Measurements from ENCODE around the gene SRSF9. TPM values are rescaled to one million over a fixed set of nuclear protein-coding genes. Genes with fewer than 3 reads are reported as not detected.
A peak's percentile ranks its signal among the peaks of the same experiment; 100 is the strongest.

SRSF9 gene
- total and polyA plus RNA-seq, 4 donors, result 88.9 to 221 (median 169) TPM

- no peak overlapping the region for H3K4me3 ChIP-seq (ENCODE audit: low read depth, low read length)
- H3K4me1 ChIP-seq (ENCODE audit: control insufficient read depth, insufficient read depth, low read length), result peaks cover 23% of the 10 kb centered on the region
- H3K27me3 ChIP-seq (ENCODE audit: control insufficient read depth, insufficient read depth, low read length), result no peaks in the 10 kb centered on the region
- H3K9me3 ChIP-seq (ENCODE audit: control insufficient read depth, insufficient read depth, low read length), result no peaks in the 10 kb centered on the region
- DNase-seq (ENCODE audit: low read depth in 4 of 6, low spot score in 6 of 6), result no peak
- H3K27ac ChIP-seq (ENCODE audit: low read depth, low read length), result no peak overlapping the region
- H3K36me3 ChIP-seq (ENCODE audit: control insufficient read depth, insufficient read depth, low read length), result no peaks in the 10 kb centered on the region
Observed at GRCh38 chr12:120472521-120472920, 3.0 kb upstream of the SRSF9 start.

GRCh38 chr12:120470150-120470784 lies 719 bp upstream of the SRSF9 start:
- Histone ChIP-seq H3K27me3 (ENCODE audit: control insufficient read depth, insufficient read depth, low read length) (no peaks in the 10 kb centered on the region), H3K9me3 (ENCODE audit: control insufficient read depth, insufficient read depth, low read length) (no peaks in the 10 kb centered on the region), H3K36me3 (ENCODE audit: control insufficient read depth, insufficient read depth, low read length) (peaks cover 17% of the 10 kb centered on the region), H3K4me3 (ENCODE audit: low read depth, low read length) (peak overlapping the region; percentile 76), H3K27ac (ENCODE audit: low read depth, low read length) (peak overlapping the region; percentile 92), H3K4me1 (ENCODE audit: control insufficient read depth, insufficient read depth, low read length) (peaks cover 35% of the 10 kb centered on the region)
- 58% methylated on average over 18 of the region's 26 CpGs for WGBS (ENCODE audit: insufficient coverage)
- DNase-seq (ENCODE audit: low read depth in 4 of 6, low spot score in 6 of 6), result no peak

- H3K36me3 ChIP-seq (ENCODE audit: control insufficient read depth, insufficient read depth, low read length), result peaks cover 28% of the 10 kb centered on the region
- H3K4me1 ChIP-seq (ENCODE audit: control insufficient read depth, insufficient read depth, low read length), result peaks cover 35% of the 10 kb centered on the region
- peak in 2 of 6 donors; percentile 82 to 86 for DNase-seq (ENCODE audit: low read depth in 4 of 6, low spot score in 6 of 6)
- no peaks in the 10 kb centered on the region for H3K27me3 ChIP-seq (ENCODE audit: control insufficient read depth, insufficient read depth, low read length)
- under 1% methylated on average over 37 of the region's 57 CpGs for WGBS (ENCODE audit: insufficient coverage)
- no peaks in the 10 kb centered on the region for H3K9me3 ChIP-seq (ENCODE audit: control insufficient read depth, insufficient read depth, low read length)
- H3K27ac ChIP-seq (ENCODE audit: low read depth, low read length), result peak overlapping the region; percentile 92
- peak overlapping the region; percentile 76 for H3K4me3 ChIP-seq (ENCODE audit: low read depth, low read length)
Observed at GRCh38 chr12:120468821-120469449, 613 bp downstream of the SRSF9 start.

- H3K4me1 ChIP-seq (ENCODE audit: control insufficient read depth, insufficient read depth, low read length), result peaks cover 35% of the 10 kb centered on the region
- peak overlapping the region; percentile 76 for H3K4me3 ChIP-seq (ENCODE audit: low read depth, low read length)
- peak overlapping the region; percentile 92 for H3K27ac ChIP-seq (ENCODE audit: low read depth, low read length)
- no peaks in the 10 kb centered on the region for H3K9me3 ChIP-seq (ENCODE audit: control insufficient read depth, insufficient read depth, low read length)
- peaks cover 34% of the 10 kb centered on the region for H3K36me3 ChIP-seq (ENCODE audit: control insufficient read depth, insufficient read depth, low read length)
- DNase-seq (ENCODE audit: low read depth in 4 of 6, low spot score in 6 of 6), result no peak
- no peaks in the 10 kb centered on the region for H3K27me3 ChIP-seq (ENCODE audit: control insufficient read depth, insufficient read depth, low read length)
- WGBS (ENCODE audit: insufficient coverage), result 1% methylated on average over 20 of the region's 23 CpGs
Observed at GRCh38 chr12:120468325-120468820, 1.2 kb downstream of the SRSF9 start.

GRCh38 chr12:120467439-120467838 lies 2.1 kb downstream of the SRSF9 start:
- Histone ChIP-seq H3K4me1 (ENCODE audit: control insufficient read depth, insufficient read depth, low read length) (peaks cover 35% of the 10 kb centered on the region), H3K9me3 (ENCODE audit: control insufficient read depth, insufficient read depth, low read length) (no peaks in the 10 kb centered on the region), H3K27ac (ENCODE audit: low read depth, low read length) (no peak overlapping the region), H3K36me3 (ENCODE audit: control insufficient read depth, insufficient read depth, low read length) (peaks cover 43% of the 10 kb centered on the region), H3K4me3 (ENCODE audit: low read depth, low read length) (no peak overlapping the region), H3K27me3 (ENCODE audit: control insufficient read depth, insufficient read depth, low read length) (no peaks in the 10 kb centered on the region)
- 92% methylated on average over 2 of the region's 6 CpGs for WGBS (ENCODE audit: insufficient coverage)
- no peak for DNase-seq (ENCODE audit: low read depth in 4 of 6, low spot score in 6 of 6)

GRCh38 chr12:120466560-120467315 lies 2.8 kb downstream of the SRSF9 start:
- H3K27ac ChIP-seq (ENCODE audit: low read depth, low read length), result no peak overlapping the region
- no peaks in the 10 kb centered on the region for H3K9me3 ChIP-seq (ENCODE audit: control insufficient read depth, insufficient read depth, low read length)
- H3K4me1 ChIP-seq (ENCODE audit: control insufficient read depth, insufficient read depth, low read length), result peaks cover 35% of the 10 kb centered on the region
- no peak overlapping the region for H3K4me3 ChIP-seq (ENCODE audit: low read depth, low read length)
- no peaks in the 10 kb centered on the region for H3K27me3 ChIP-seq (ENCODE audit: control insufficient read depth, insufficient read depth, low read length)
- H3K36me3 ChIP-seq (ENCODE audit: control insufficient read depth, insufficient read depth, low read length), result peaks cover 46% of the 10 kb centered on the region
- DNase-seq (ENCODE audit: low read depth in 4 of 6, low spot score in 6 of 6), result peak in 2 of 6 donors; percentile 52 to 71
- 48% methylated on average over 5 of the region's 8 CpGs for WGBS (ENCODE audit: insufficient coverage)

- no peaks in the 10 kb centered on the region for H3K27me3 ChIP-seq (ENCODE audit: control insufficient read depth, insufficient read depth, low read length)
- peaks cover 31% of the 10 kb centered on the region for H3K4me1 ChIP-seq (ENCODE audit: control insufficient read depth, insufficient read depth, low read length)
- no peak overlapping the region for H3K4me3 ChIP-seq (ENCODE audit: low read depth, low read length)
- no peak overlapping the region for H3K27ac ChIP-seq (ENCODE audit: low read depth, low read length)
- no CpG with 5 or more reads among the region's 5 CpGs for WGBS (ENCODE audit: insufficient coverage)
- peaks cover 52% of the 10 kb centered on the region for H3K36me3 ChIP-seq (ENCODE audit: control insufficient read depth, insufficient read depth, low read length)
- no peaks in the 10 kb centered on the region for H3K9me3 ChIP-seq (ENCODE audit: control insufficient read depth, insufficient read depth, low read length)
- DNase-seq (ENCODE audit: low read depth in 4 of 6, low spot score in 6 of 6), result no peak
Observed at GRCh38 chr12:120465756-120466155, 3.8 kb downstream of the SRSF9 start.

- no peak for DNase-seq (ENCODE audit: low read depth in 4 of 6, low spot score in 6 of 6)
- no peaks in the 10 kb centered on the region for H3K9me3 ChIP-seq (ENCODE audit: control insufficient read depth, insufficient read depth, low read length)
- H3K27me3 ChIP-seq (ENCODE audit: control insufficient read depth, insufficient read depth, low read length), result no peaks in the 10 kb centered on the region
- no peak overlapping the region for H3K4me3 ChIP-seq (ENCODE audit: low read depth, low read length)
- no peak overlapping the region for H3K27ac ChIP-seq (ENCODE audit: low read depth, low read length)
- peaks cover 69% of the 10 kb centered on the region for H3K36me3 ChIP-seq (ENCODE audit: control insufficient read depth, insufficient read depth, low read length)
- WGBS (ENCODE audit: insufficient coverage), result 89% methylated on average over 5 of the region's 5 CpGs
- H3K4me1 ChIP-seq (ENCODE audit: control insufficient read depth, insufficient read depth, low read length), result peaks cover 23% of the 10 kb centered on the region
Observed at GRCh38 chr12:120463712-120464111, 5.8 kb downstream of the SRSF9 start.

- Histone ChIP-seq H3K4me3 (ENCODE audit: low read depth, low read length) (no peak overlapping the region), H3K9me3 (ENCODE audit: control insufficient read depth, insufficient read depth, low read length) (no peaks in the 10 kb centered on the region), H3K4me1 (ENCODE audit: control insufficient read depth, insufficient read depth, low read length) (peaks cover 10% of the 10 kb centered on the region), H3K36me3 (ENCODE audit: control insufficient read depth, insufficient read depth, low read length) (peaks cover 78% of the 10 kb centered on the region), H3K27ac (ENCODE audit: low read depth, low read length) (no peak overlapping the region), H3K27me3 (ENCODE audit: control insufficient read depth, insufficient read depth, low read length) (no peaks in the 10 kb centered on the region)
- no peak for DNase-seq (ENCODE audit: low read depth in 4 of 6, low spot score in 6 of 6)
- 89% methylated on average over 1 of the region's 3 CpGs for WGBS (ENCODE audit: insufficient coverage)
Observed at GRCh38 chr12:120462099-120462640, 7.4 kb downstream of the SRSF9 start.

All from spinal cord (tissue), 10 donors.